Gastrocnemius medialis (tissue), 4 donors: ENCODE results near the gene OR52K2. TPM values are rescaled to one million over a fixed set of nuclear protein-coding genes. Genes with fewer than 3 reads are reported as not detected.
A peak's percentile ranks its signal among the peaks of the same experiment; 100 is the strongest.

Experiments used
- ATAC-seq, 2 donors: fragments of 150-250 bp; one replicate each; pipeline ENCODE4 v1.9.1; 2016
- DNase-seq, 2 donors: peaks; one replicate each; pipeline ENCODE4 v3.0.0-alpha.2; 2019
- H3K27ac ChIP-seq, 4 donors: fragments of 200-600 bp; sonication (generic); 1 replicate in 1 of 4; 2 replicates in 3 of 4; pipeline ENCODE4 v1.5.1; 2016 to 2018; ENCODE audit warnings: mild to moderate bottlenecking in 2 of 4, moderate library complexity in 1 of 4
- H3K27me3 ChIP-seq, 3 donors: fragments of 200-600 bp; sonication (generic) in 2 of 3; 1 replicate in 1 of 3; 2 replicates in 2 of 3; pipeline versions ENCODE4 v1.5.1 to v1.6.0; 2016 to 2019; ENCODE audit warnings: mild to moderate bottlenecking in 1 of 3, moderate library complexity in 1 of 3
- H3K36me3 ChIP-seq, 2 donors: fragments of 200-600 bp; sonication (generic) in 1 of 2; one replicate each; pipeline ENCODE4 v1.5.1; 2017 to 2018
- H3K4me1 ChIP-seq, 2 donors: fragments of 200-600 bp; sonication (generic) in 1 of 2; one replicate each; pipeline ENCODE4 v1.5.1; 2016 to 2017; ENCODE audit warnings: mild to moderate bottlenecking in 2 of 2
- H3K4me3 ChIP-seq, 4 donors: fragments of 200-600 bp; sonication (generic) in 3 of 4; 1 replicate in 1 of 4; 2 replicates in 3 of 4; pipeline ENCODE4 v1.5.1; 2016 to 2019; ENCODE audit warnings: mild to moderate bottlenecking in 2 of 4
- H3K9me3 ChIP-seq, 3 donors: fragments of 200-600 bp; sonication (generic) in 2 of 3; 1 replicate in 1 of 3; 2 replicates in 2 of 3; pipeline ENCODE4 v1.5.1; 2016 to 2019
- CTCF ChIP-seq, 5 experiments: fragments of 450-650 bp in 3 of 5; fragments of 200-600 bp in 2 of 5; sonication (generic) in 2 of 5; IDR thresholded peaks in 4 of 5; conservative IDR thresholded peaks in 1 of 5; 1 replicate in 4 of 5; 2 replicates in 1 of 5; pipeline ENCODE4 v1.5.1; 2016 to 2019; ENCODE audit warnings: antibody characterized with exemption in 5 of 5, mild to moderate bottlenecking in 3 of 5, moderate library complexity in 3 of 5
- POLR2A ChIP-seq, 2 donors: fragments of 450-650 bp; IDR thresholded peaks; one replicate each; pipeline ENCODE4 v1.6.1; 2017; ENCODE audit warnings: antibody characterized with exemption in 2 of 2, mild to moderate bottlenecking in 2 of 2, moderate library complexity in 2 of 2
- in situ Hi-C, 4 donors: fragments of 200-750 bp; cut with MboI; loops; one replicate each; pipeline versions ENCODE4 v1.15.0 to v1.8.0; 2017; ENCODE audit warnings: low sequenced_read_pairs in 4 of 4
- intact Hi-C: fragments of 100-400 bp; cut with DNase I; formaldehyde crosslinking; loops from one replicate; pipeline ENCODE4 v1.15.1; 2023; ENCODE audit warnings: low total_unique reads
- total RNA-seq, 4 donors: library from RNA; depleted of rRNA; stranded (reverse); fragments of >200 nt; gene quantifications; one replicate each; pipeline versions ENCODE4 v1.1.0 to v1.2.3, GENCODE V29; 2016

Gene OR52K2
- total RNA-seq, 4 donors from 2014 or later = not detected

GRCh38 chr11:4453118-4453517 lies 4.0 kb downstream of the OR52K2 start:
- intact Hi-C loops (no loop called here), in situ Hi-C loops (no loop called here)
- H3K27me3 ChIP-seq = no peaks in the 10 kb centered on the region
- no peaks in the 10 kb centered on the region for H3K9me3 ChIP-seq
- no peak overlapping the region for H3K27ac ChIP-seq
- no peak for TF ChIP-seq CTCF (IDR thresholded peaks at IDR 0.05 in 4 of 5, conservative IDR thresholded peaks at IDR 0.05 in 1 of 5)
- no peak for TF ChIP-seq POLR2A (IDR thresholded peaks at IDR 0.05)
- no peak for ATAC-seq
- no peaks in the 10 kb centered on the region for H3K36me3 ChIP-seq
- no peaks in the 10 kb centered on the region for H3K4me1 ChIP-seq
- DNase-seq = no peak
- no peak overlapping the region for H3K4me3 ChIP-seq

DNA sequence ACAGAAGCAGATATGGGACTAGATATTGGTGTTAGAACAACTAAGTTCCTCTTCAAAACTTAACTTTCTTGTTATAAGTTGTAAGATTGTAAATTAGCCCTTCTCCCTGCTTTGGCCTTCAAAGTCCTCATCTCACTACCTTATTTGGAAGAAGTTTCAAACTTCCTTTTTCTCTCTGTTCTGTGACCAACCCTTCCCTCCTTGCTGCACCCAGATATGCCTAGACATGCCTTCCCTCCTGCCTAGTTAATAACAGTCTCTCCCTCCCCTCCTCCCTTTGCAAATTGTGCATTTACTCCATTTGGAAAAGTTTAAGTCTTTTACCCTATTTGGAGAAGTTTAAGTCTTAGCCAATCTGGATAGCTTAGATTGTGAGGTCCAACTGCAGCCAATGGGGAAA lies 4.9 kb downstream of the OR52K2 start:
- no peak overlapping the region for H3K4me3 ChIP-seq
- no peak overlapping the region for H3K27ac ChIP-seq
- H3K9me3 ChIP-seq = no peaks in the 10 kb centered on the region
- DNase-seq (no peak), ATAC-seq (no peak)
- no peaks in the 10 kb centered on the region for H3K36me3 ChIP-seq
- no peaks in the 10 kb centered on the region for H3K27me3 ChIP-seq
- no peaks in the 10 kb centered on the region for H3K4me1 ChIP-seq
- intact Hi-C loops = no loop called here
- no peak for TF ChIP-seq POLR2A (IDR thresholded peaks at IDR 0.05)
- no peak for TF ChIP-seq CTCF (IDR thresholded peaks at IDR 0.05 in 4 of 5, conservative IDR thresholded peaks at IDR 0.05 in 1 of 5)
- in situ Hi-C loops = no loop called here

- no peaks in the 10 kb centered on the region for H3K4me1 ChIP-seq
- intact Hi-C loops = no loop called here
- ATAC-seq (no peak), DNase-seq (peak; percentile 3 to 23)
- H3K27me3 ChIP-seq = no peaks in the 10 kb centered on the region
- H3K4me3 ChIP-seq = no peak overlapping the region
- H3K27ac ChIP-seq = no peak overlapping the region
- in situ Hi-C loops = no loop called here
- no peaks in the 10 kb centered on the region for H3K9me3 ChIP-seq
- H3K36me3 ChIP-seq = no peaks in the 10 kb centered on the region
- no peak for TF ChIP-seq CTCF (IDR thresholded peaks at IDR 0.05 in 4 of 5, conservative IDR thresholded peaks at IDR 0.05 in 1 of 5)
- no peak for TF ChIP-seq POLR2A (IDR thresholded peaks at IDR 0.05)
These were observed 6.3 kb downstream of the OR52K2 start for GRCh38 chr11:4455419-4455818.

DNA sequence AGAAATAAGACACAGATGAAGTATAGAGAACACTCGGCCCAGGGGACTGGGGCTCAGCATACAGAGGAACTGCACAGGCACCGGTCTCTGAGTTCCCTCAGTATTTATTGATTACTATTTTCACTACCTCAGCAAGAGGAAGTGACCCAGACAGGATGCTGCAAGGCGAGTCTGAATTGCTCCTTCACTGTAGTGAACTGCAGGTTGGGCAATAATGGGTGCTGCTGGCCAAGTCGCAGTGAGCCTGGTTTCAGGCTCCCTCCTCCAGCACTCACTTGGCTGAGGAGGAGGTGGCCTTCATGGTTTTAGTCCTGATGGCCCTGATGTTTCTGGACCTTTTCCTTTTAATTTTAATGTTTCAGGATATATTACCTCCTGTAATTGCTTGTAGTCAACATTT lies 10.4 kb downstream of the OR52K2 start:
- TF ChIP-seq CTCF (IDR thresholded peaks at IDR 0.05 in 4 of 5, conservative IDR thresholded peaks at IDR 0.05 in 1 of 5) = no peak
- TF ChIP-seq POLR2A (IDR thresholded peaks at IDR 0.05) = no peak
- no peaks in the 10 kb centered on the region for H3K36me3 ChIP-seq
- no peak overlapping the region for H3K4me3 ChIP-seq
- H3K9me3 ChIP-seq = no peaks in the 10 kb centered on the region
- DNase-seq (peak in 1 of 2 donors; percentile 3), ATAC-seq (no peak)
- no peak overlapping the region for H3K27ac ChIP-seq
- no peaks in the 10 kb centered on the region for H3K4me1 ChIP-seq
- intact Hi-C loops = no loop called here
- in situ Hi-C loops = no loop called here
- H3K27me3 ChIP-seq = no peaks in the 10 kb centered on the region

GRCh38 chr11:4460151-4460550 lies 11.1 kb downstream of the OR52K2 start:
- Histone ChIP-seq H3K4me3 (no peak overlapping the region), H3K9me3 (no peaks in the 10 kb centered on the region), H3K27ac (no peak overlapping the region), H3K27me3 (no peaks in the 10 kb centered on the region), H3K4me1 (no peaks in the 10 kb centered on the region), H3K36me3 (no peaks in the 10 kb centered on the region)
- no peak for DNase-seq
- intact Hi-C loops (no loop called here), in situ Hi-C loops (no loop called here)
- no peak for ATAC-seq
- TF ChIP-seq CTCF (IDR thresholded peaks at IDR 0.05 in 4 of 5, conservative IDR thresholded peaks at IDR 0.05 in 1 of 5) (no peak), POLR2A (IDR thresholded peaks at IDR 0.05) (no peak)
